Smooth muscle cell (in vitro differentiated cells): ENCODE results near the gene SMIM9. TPM values are rescaled to one million over a fixed set of nuclear protein-coding genes. Genes with fewer than 3 reads are reported as not detected.
"Not testable (repeated sequence)": the region's sequence is repeated elsewhere in the genome, so short reads cannot be mapped to it uniquely, and the experiment has no call there.

ENCODE experiments used
- DNase-seq: peaks from one replicate; lab custom pipeline; 2025; ENCODE audit not compliant: unreplicated experiment; lab: John Stamatoyannopoulos, UW
- H2AFZ ChIP-seq: fragments of 200-600 bp; sonication (generic); 2 replicates; pipeline ENCODE4 v1.6.0; 2016; ENCODE audit warnings: antibody characterized with exemption, low read depth, mild to moderate bottlenecking
- H3F3A ChIP-seq: fragments of 200-600 bp; sonication (generic); 2 replicates; pipeline ENCODE4 v1.6.0; 2017; ENCODE audit warnings: antibody characterized with exemption, low read depth
- H3K27ac ChIP-seq: fragments of 200-600 bp; sonication (generic); 2 replicates; pipeline ENCODE4 v1.5.1; 2016; ENCODE audit warnings: low read depth, mild to moderate bottlenecking
- H3K27me3 ChIP-seq: fragments of 200-600 bp; sonication (generic); 2 replicates; pipeline ENCODE4 v1.6.1; 2016; ENCODE audit warnings: low read depth, mild to moderate bottlenecking
- H3K36me3 ChIP-seq: fragments of 200-600 bp; sonication (generic); 2 replicates; pipeline ENCODE4 v1.5.1; 2016; ENCODE audit warnings: low read depth
- H3K4me1 ChIP-seq: fragments of 200-600 bp; sonication (generic); 2 replicates; pipeline ENCODE4 v1.5.1; 2016; ENCODE audit warnings: low read depth
- H3K4me2 ChIP-seq: fragments of 200-600 bp; sonication (generic); 2 replicates; pipeline ENCODE4 v1.6.0; 2016; ENCODE audit warnings: mild to moderate bottlenecking
- H3K4me3 ChIP-seq: fragments of 200-600 bp; sonication (generic); 2 replicates; pipeline ENCODE4 v1.5.1; 2016; ENCODE audit warnings: mild to moderate bottlenecking
- H3K79me2 ChIP-seq: fragments of 200-600 bp; sonication (generic); 2 replicates; pipeline ENCODE4 v1.6.0; 2016; ENCODE audit warnings: low read depth, mild to moderate bottlenecking
- H3K9ac ChIP-seq: fragments of 200-600 bp; sonication (generic); 2 replicates; pipeline ENCODE4 v1.6.0; 2016; ENCODE audit warnings: low read depth
- H3K9me3 ChIP-seq: fragments of 200-600 bp; sonication (generic); replicated peaks from 2 replicates; pipeline ENCODE4 v1.5.1; 2016; ENCODE audit warnings: low read depth
- H4K20me1 ChIP-seq: fragments of 200-600 bp; sonication (generic); 2 replicates; pipeline ENCODE4 v1.6.0; 2016; ENCODE audit warnings: low read depth
- CTCF ChIP-seq: fragments of 200-600 bp; sonication (generic); IDR thresholded peaks from 2 replicates; pipeline ENCODE4 v1.5.1; 2017; ENCODE audit warnings: borderline replicate concordance, mild to moderate bottlenecking, antibody characterized with exemption; ENCODE audit not compliant: insufficient read depth, poor library complexity, severe bottlenecking
- WGBS: methylation state at CpG from one replicate; pipeline ENCODE4 v1.1.7; 2016; ENCODE audit warnings: low lambda C conversion rate; 5-methylcytosine and 5-hydroxymethylcytosine counted together
- polyA plus RNA-seq: library from polyadenylated mRNA; unstranded; fragments of >200 nt; fragmentation: Nextera tagmentation; extraction: Ambion mirVana; gene quantifications from 2 replicates; pipeline ENCODE4 v1.2.1, GENCODE V29; 2016
- total RNA-seq: library from RNA; depleted of rRNA; stranded (reverse); fragments of >200 nt; gene quantifications from 2 replicates; pipeline ENCODE4 v1.2.3, GENCODE V29; 2014

SMIM9 gene
- total and polyA plus RNA-seq, 2 experiments from 2014 or later = not detected

- 76% methylated on average over 11 of the region's 11 CpGs for WGBS
- no peaks in the 10 kb centered on the region for H3K9me3 ChIP-seq
- H3K79me2 ChIP-seq = no peaks in the 10 kb centered on the region
- H3F3A ChIP-seq = no peaks in the 10 kb centered on the region
- no peak for DNase-seq
- H3K36me3 ChIP-seq = no peaks in the 10 kb centered on the region
- no peak overlapping the region for H2AFZ ChIP-seq
- no peak overlapping the region for H3K4me3 ChIP-seq
- no peak for TF ChIP-seq CTCF
- H3K4me2 ChIP-seq = no peak overlapping the region
- H3K4me1 ChIP-seq = no peaks in the 10 kb centered on the region
- no peaks in the 10 kb centered on the region for H4K20me1 ChIP-seq
- H3K27me3 ChIP-seq = no peaks in the 10 kb centered on the region
- H3K27ac ChIP-seq = no peak overlapping the region
- H3K9ac ChIP-seq = no peak overlapping the region
Observed at GRCh38 chrX:154818916-154819770, 15.3 kb downstream of the SMIM9 start.

GRCh38 chrX:154817048-154817618 is 17.3 kb downstream of the SMIM9 start:
- not testable (repeated sequence) for H3K4me2 ChIP-seq, H2AFZ ChIP-seq, H3F3A ChIP-seq, H4K20me1 ChIP-seq, H3K36me3 ChIP-seq, H3K9ac ChIP-seq, DNase-seq, H3K4me3 ChIP-seq, H3K27ac ChIP-seq, H3K27me3 ChIP-seq, H3K4me1 ChIP-seq, H3K9me3 ChIP-seq, H3K79me2 ChIP-seq
- 89% methylated on average over 19 of the region's 19 CpGs for WGBS

GRCh38 chrX:154816326-154816898 is 18.1 kb downstream of the SMIM9 start:
- H3K9me3 ChIP-seq, H3K27me3 ChIP-seq, H3K4me2 ChIP-seq, H3F3A ChIP-seq, H3K36me3 ChIP-seq, H3K79me2 ChIP-seq, H3K9ac ChIP-seq, H3K27ac ChIP-seq, H3K4me3 ChIP-seq, H4K20me1 ChIP-seq, H2AFZ ChIP-seq, H3K4me1 ChIP-seq, DNase-seq: not testable (repeated sequence)
- WGBS = 69% methylated on average over 4 of the region's 4 CpGs

- TF ChIP-seq CTCF = no peak
- H3K27ac ChIP-seq = no peak overlapping the region
- no peak overlapping the region for H3K4me2 ChIP-seq
- H3K4me3 ChIP-seq = no peak overlapping the region
- no peaks in the 10 kb centered on the region for H3K27me3 ChIP-seq
- no peaks in the 10 kb centered on the region for H3K79me2 ChIP-seq
- H4K20me1 ChIP-seq = no peaks in the 10 kb centered on the region
- H3K9ac ChIP-seq = no peak overlapping the region
- WGBS = 51% methylated on average over 5 of the region's 5 CpGs
- no peak for DNase-seq
- H3K4me1 ChIP-seq = no peaks in the 10 kb centered on the region
- H3K9me3 ChIP-seq = no peaks in the 10 kb centered on the region
- no peaks in the 10 kb centered on the region for H3F3A ChIP-seq
- H2AFZ ChIP-seq = no peak overlapping the region
- H3K36me3 ChIP-seq = no peaks in the 10 kb centered on the region
Observed at GRCh38 chrX:154815274-154815818, 19.1 kb downstream of the SMIM9 start.
